ENCODE results near the gene AUTS2. TPM values are rescaled to one million over a fixed set of nuclear protein-coding genes. Genes with fewer than 3 reads are reported as not detected.

AUTS2 gene
- total and polyA plus RNA-seq, 9 of the 15 experiments (the other 6 are each of a cell fraction or from before 2014, with no cell fraction given) = 0.58 TPM; not detected in 8

DNA sequence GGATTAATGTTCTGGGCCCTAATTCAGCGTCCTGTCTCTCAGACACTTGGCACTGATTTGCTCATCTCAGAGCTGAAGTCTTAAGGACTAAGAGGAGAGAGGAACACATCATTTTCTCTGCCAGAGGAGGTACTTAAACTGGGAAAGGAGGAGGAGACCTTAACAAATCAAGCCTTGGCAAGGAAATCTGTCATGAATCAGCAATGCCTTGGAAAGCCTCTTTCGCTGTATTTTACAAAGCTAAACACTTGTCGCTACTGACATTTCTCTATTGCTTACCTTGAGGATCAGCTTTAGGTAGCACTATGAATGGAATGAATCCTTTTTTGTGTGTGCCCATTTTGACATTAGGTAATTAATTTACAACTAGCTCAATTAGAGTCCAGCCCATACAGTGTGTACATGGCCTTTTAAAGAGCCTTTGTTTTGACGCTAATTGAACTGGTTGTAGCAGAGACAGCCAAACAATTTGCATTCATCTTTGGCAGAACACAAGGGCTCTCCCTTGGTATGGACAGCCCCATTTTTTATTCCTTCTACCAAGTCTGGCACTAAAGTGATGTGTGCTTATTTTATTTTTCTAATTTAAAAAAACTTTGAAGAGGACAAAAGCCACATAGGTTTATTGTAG lies 37.4 kb downstream of the AUTS2 start:
- in situ Hi-C loops (cut with MboI) (no loop called here), intact Hi-C loops (cut with micrococcal nuclease) (no loop called here)
- POLR2A ChIA-PET = interaction anchor here (0.6 kb wide), 1 partner anchor 82 kb away, joined by 3 read pairs; no protein-coding TSS in a partner anchor
- Histone ChIP-seq H3K9me1 (ENCODE audit: control insufficient read depth, insufficient read depth, low read length) (no peaks in the 10 kb centered on the region), H3K4me1 (replicated peaks in 1 of 2; ENCODE audit: control insufficient read depth in 2 of 2, insufficient read depth in 2 of 2, low read length in 2 of 2) (no peaks in the 10 kb centered on the region), H3K4me2 (ENCODE audit: insufficient read depth, low read length) (no peak overlapping the region), H3K27ac (ENCODE audit: extremely low read depth, low read depth, low read length) (no peak overlapping the region), H3K79me2 (ENCODE audit: control insufficient read depth, insufficient read depth, low read length) (no peaks in the 10 kb centered on the region), H3K27me3 (ENCODE audit: control insufficient read depth in 2 of 2, insufficient read depth in 2 of 2, low read length in 2 of 2) (0 out of 5 replicates have a peak, but pooled peaks cover 0 to 6% of the 10 kb centered on the region in 2 experiments), H3K9me3 (replicated peaks; ENCODE audit: control insufficient read depth, insufficient read depth, low read depth, low read length) (no peaks in the 10 kb centered on the region), H3K4me3 (no peak overlapping the region), H4K20me1 (replicated peaks; ENCODE audit: control insufficient read depth, insufficient read depth, low read length) (no peaks in the 10 kb centered on the region), H2AFZ (ENCODE audit: low read depth, low read length) (no peak overlapping the region), H3K36me3 (ENCODE audit: control insufficient read depth, insufficient read depth, low read length) (no peaks in the 10 kb centered on the region), H3K9ac (ENCODE audit: insufficient read depth in 1 of 2, low read depth in 2 of 2, low read length in 2 of 2) (no peak overlapping the region)
- FAIRE-seq = no peak
- no peak for ATAC-seq
- no peak for DNase-seq (ENCODE audit: extremely low read depth in 1 of 4, low spot score in 3 of 4)
- TF ChIP-seq ZNF311 (CRISPR knock-in tag; IDR thresholded peaks at IDR 0.05) (no peak), SMARCA5 (IDR thresholded peaks at IDR 0.05) (no peak), RBFOX2 (IDR thresholded peaks at IDR 0.05; ENCODE audit: low read depth, low read length) (no peak), SETDB1 (IDR thresholded peaks at IDR 0.05; ENCODE audit: low read length) (no peak), BDP1 (IDR thresholded peaks at IDR 0.05; ENCODE audit: insufficient read depth, insufficient read length) (no peak), ETV5 (CRISPR knock-in tag; IDR thresholded peaks at IDR 0.05; ENCODE audit: low read depth) (no peak), ZNF165 (CRISPR knock-in tag; IDR thresholded peaks at IDR 0.05; ENCODE audit: borderline replicate concordance) (no peak), RFX1 (IDR thresholded peaks at IDR 0.05) (no peak)
- CTCF ChIA-PET (ENCODE audit: low intra/inter-chr PET ratio) = no interaction called here
- 1% methylated on average over 4 of the region's 4 CpGs for WGBS (ENCODE audit: insufficient coverage, low coverage, missing lambda C conversion rate)
- no TSS peak for BruUV-seq (replicated peaks)
